Neural progenitor cell (in vitro differentiated cells): Measurements from ENCODE around the gene CYB5A.
"Not testable (repeated sequence)": the region's sequence is repeated elsewhere in the genome, so short reads cannot be mapped to it uniquely, and the experiment has no call there.

Experiments
- EZH2phosphoT487 ChIP-seq: fragments of 200-600 bp; sonication (generic); IDR thresholded peaks from 2 replicates; pipeline ENCODE4 v1.6.1; 2017; ENCODE audit warnings: antibody characterized with exemption
- TF ChIP-seq, protein P1 (sequence below): fragments of 200-600 bp; sonication (generic); IDR thresholded peaks from 2 replicates; pipeline ENCODE4 v1.5.1; 2017; ENCODE audit warnings: antibody characterized with exemption, mild to moderate bottlenecking

DNA sequence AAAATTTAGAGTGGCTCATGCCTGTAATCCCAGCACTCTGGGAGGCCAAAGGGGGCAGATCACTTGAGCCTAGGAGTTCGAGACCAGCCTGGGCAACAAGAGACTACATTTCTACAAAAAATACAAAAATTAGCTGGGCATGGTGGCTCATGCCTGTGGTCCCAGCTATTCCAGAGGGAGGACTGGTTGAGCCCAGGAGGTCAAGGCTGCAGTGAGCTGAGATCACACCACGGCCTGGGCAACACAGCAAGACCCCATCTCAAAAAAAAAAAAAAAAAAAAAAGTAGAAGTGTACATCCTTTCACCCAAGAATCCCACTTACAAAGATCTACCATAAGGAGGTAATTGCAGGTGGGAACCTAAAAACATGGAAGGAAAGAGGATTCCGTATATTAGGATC lies 6.2 kb downstream of the CYB5A start:
- TF ChIP-seq, protein P1, sequence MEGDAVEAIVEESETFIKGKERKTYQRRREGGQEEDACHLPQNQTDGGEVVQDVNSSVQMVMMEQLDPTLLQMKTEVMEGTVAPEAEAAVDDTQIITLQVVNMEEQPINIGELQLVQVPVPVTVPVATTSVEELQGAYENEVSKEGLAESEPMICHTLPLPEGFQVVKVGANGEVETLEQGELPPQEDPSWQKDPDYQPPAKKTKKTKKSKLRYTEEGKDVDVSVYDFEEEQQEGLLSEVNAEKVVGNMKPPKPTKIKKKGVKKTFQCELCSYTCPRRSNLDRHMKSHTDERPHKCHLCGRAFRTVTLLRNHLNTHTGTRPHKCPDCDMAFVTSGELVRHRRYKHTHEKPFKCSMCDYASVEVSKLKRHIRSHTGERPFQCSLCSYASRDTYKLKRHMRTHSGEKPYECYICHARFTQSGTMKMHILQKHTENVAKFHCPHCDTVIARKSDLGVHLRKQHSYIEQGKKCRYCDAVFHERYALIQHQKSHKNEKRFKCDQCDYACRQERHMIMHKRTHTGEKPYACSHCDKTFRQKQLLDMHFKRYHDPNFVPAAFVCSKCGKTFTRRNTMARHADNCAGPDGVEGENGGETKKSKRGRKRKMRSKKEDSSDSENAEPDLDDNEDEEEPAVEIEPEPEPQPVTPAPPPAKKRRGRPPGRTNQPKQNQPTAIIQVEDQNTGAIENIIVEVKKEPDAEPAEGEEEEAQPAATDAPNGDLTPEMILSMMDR = not testable (repeated sequence)
- not testable (repeated sequence) for TF ChIP-seq EZH2phosphoT487
